WTC11 (cell line): Measurements from ENCODE around the gene NEUROG1.

Experiments
- CTCF ChIP-seq: fragments of 200-600 bp; IDR thresholded peaks from 2 replicates; pipeline ENCODE4 v1.8.0; 2022; ENCODE audit warnings: antibody characterized with exemption
- MXD4 ChIP-seq: fragments of 250-450 bp; sonication (Bioruptor Pico); IDR thresholded peaks from 2 replicates; pipeline ENCODE4 v1.8.0; 2021; ENCODE audit warnings: mild to moderate bottlenecking, moderate library complexity, borderline replicate concordance
- MYBL2 ChIP-seq: sonication (generic); formaldehyde crosslinking; IDR thresholded peaks from 2 replicates; pipeline ENCODE4 v1.8.1; 2023; ENCODE audit warnings: mild to moderate bottlenecking, moderate library complexity, missing genetic modification reagents
- TCF7 ChIP-seq: sonication (generic); formaldehyde crosslinking; IDR thresholded peaks from 2 replicates; pipeline ENCODE4 v1.8.0; 2022; ENCODE audit warnings: mild to moderate bottlenecking, low read depth, missing genetic modification reagents, moderate library complexity
- ZBTB43 ChIP-seq: sonication (generic); formaldehyde crosslinking; IDR thresholded peaks from 2 replicates; pipeline ENCODE4 v1.8.1; 2023; ENCODE audit warnings: mild to moderate bottlenecking, missing genetic modification reagents
- ZNF512 ChIP-seq: sonication (generic); formaldehyde crosslinking; IDR thresholded peaks from 2 replicates; pipeline ENCODE4 v1.8.1; 2022; ENCODE audit warnings: missing genetic modification reagents, borderline replicate concordance
- ZNF532 ChIP-seq: fragments of 250-450 bp; sonication (Bioruptor Pico); IDR thresholded peaks from 2 replicates; pipeline ENCODE4 v1.9.0; 2021; ENCODE audit warnings: mild to moderate bottlenecking, borderline replicate concordance

GRCh38 chr5:135576075-135576599 is 40.4 kb upstream of the NEUROG1 start:
- TF ChIP-seq MYBL2 (no peak), ZNF532 (CRISPR knock-in tag) (no peak), ZBTB43 (CRISPR knock-in tag) (no peak), CTCF (no peak), MXD4 (no peak), ZNF512 (CRISPR knock-in tag) (no peak), TCF7 (CRISPR knock-in tag) (no peak)
